Mucosa of rectum (tissue), 2 donors: Measurements from ENCODE around the gene PKNOX2.

Experiments
- H3K27ac ChIP-seq, 2 donors: one replicate each; pipeline ENCODE4 v1.7.0; 2013; ENCODE audit warnings: inconsistent platforms in 2 of 2, low read depth in 2 of 2, low read length in 2 of 2
- H3K27me3 ChIP-seq, 2 donors: one replicate each; pipeline ENCODE4 v1.7.0; 2013; ENCODE audit warnings: low read length in 2 of 2; ENCODE audit not compliant: control insufficient read depth in 2 of 2, insufficient read depth in 2 of 2
- H3K36me3 ChIP-seq, 2 donors: one replicate each; pipeline ENCODE4 v1.7.0; 2013; ENCODE audit warnings: low read length in 2 of 2; ENCODE audit not compliant: control insufficient read depth in 2 of 2, insufficient read depth in 2 of 2
- H3K4me1 ChIP-seq, 2 donors: one replicate each; pipeline ENCODE4 v1.7.0; 2013; ENCODE audit warnings: low read length in 2 of 2, mild to moderate bottlenecking in 1 of 2; ENCODE audit not compliant: control insufficient read depth in 2 of 2, insufficient read depth in 2 of 2
- H3K4me3 ChIP-seq, 2 donors: one replicate each; pipeline ENCODE4 v1.7.0; 2013; ENCODE audit warnings: low read length in 2 of 2
- H3K9ac ChIP-seq, 2 donors: one replicate each; pipeline ENCODE4 v1.7.0; 2013; ENCODE audit warnings: low read length in 2 of 2, low read depth in 1 of 2, mild to moderate bottlenecking in 1 of 2
- H3K9me3 ChIP-seq, 2 donors: one replicate each; pipeline ENCODE4 v1.7.0; 2013; ENCODE audit warnings: low read length in 2 of 2; ENCODE audit not compliant: control insufficient read depth in 2 of 2
- donor health status: healthy.
- donor health status: Normal muscosa, but diverticular disease.

The PKNOX2 gene

DNA sequence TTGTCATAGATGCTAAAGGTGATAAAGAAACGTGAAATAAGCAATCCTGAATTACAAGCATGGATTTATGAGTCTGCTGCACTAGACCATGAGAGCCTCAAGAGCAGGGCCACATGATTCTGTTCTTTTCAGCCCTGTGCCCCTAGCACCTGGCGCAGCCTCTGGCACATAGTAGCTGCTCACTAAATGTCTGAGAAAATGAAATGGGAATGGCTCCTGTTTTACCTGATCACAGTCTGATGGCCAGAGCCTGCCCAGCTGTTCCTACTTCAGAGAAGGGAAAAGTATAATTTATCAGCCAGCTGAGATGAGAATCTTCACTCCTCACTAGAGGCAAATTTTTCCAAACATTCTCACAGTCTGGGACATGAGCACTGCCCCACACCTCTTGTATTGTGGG lies 10.7 kb upstream of the PKNOX2 start:
- Histone ChIP-seq H3K4me1 (no peaks in the 10 kb centered on the region), H3K27me3 (peaks cover 6 to 8% of the 10 kb centered on the region in 2 donors), H3K9ac (no peak overlapping the region), H3K9me3 (no peaks in the 10 kb centered on the region), H3K36me3 (no peaks in the 10 kb centered on the region), H3K4me3 (no peak overlapping the region), H3K27ac (no peak overlapping the region)

DNA sequence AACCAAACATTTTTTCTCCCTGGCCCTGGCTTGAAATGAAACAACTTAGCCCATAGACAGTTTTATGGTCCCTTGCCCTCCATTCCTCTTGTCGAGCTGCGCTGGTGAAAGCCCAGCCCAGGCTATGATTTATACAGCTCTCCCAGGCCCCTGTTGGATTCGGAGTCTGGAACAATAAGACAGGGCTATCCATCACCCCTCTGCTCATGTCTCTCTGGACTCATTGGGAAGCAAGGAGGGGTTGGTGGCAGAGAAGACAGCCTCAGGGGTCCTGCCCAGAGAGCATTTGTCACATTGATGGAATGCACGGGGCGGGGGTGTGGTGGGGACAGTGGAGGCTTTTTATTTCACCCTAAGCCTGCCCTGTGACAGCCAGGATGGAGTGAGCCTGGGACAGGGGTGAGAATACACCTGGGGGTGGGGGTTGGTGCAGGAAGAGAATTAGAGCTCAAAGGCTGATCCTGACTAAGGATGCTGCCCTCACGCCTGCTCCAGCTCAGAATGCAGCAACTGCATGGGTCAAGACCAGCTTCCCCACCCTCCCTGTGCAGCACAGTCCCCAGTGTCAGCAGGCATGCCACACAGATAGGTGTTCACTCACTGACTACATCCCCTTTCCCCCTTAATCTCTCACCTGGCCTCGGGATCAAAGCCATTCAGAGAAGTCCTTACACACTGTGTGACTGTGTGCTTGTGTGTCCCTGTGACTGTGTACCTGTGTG lies 10.0 kb upstream of the PKNOX2 start:
- no peak overlapping the region for H3K9ac ChIP-seq
- H3K4me1 ChIP-seq: no peaks in the 10 kb centered on the region

DNA sequence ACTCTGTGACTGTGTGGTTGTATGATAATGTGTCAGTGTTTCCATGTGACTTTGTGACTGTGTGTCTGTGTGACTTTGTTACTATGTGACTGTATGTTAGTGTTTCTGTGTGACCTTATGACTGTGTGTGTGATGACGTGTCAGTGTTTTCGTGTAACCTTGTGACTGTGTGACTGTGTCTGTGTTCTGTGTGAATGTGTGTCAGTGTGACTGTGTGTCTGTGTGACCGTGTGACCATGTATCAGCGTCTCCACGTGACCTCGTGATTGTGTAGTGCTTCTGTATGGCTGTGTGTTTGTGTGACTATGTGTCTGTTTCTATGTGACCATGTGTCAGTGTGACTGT lies 9.5 kb upstream of the PKNOX2 start:
- no peaks in the 10 kb centered on the region for H3K9me3 ChIP-seq
- no peak overlapping the region for H3K4me3 ChIP-seq

More for the DNA sequence above, 10.0 kb upstream of the PKNOX2 start:
- no peaks in the 10 kb centered on the region for H3K36me3 ChIP-seq
- H3K4me3 ChIP-seq: no peak overlapping the region
- peaks cover 6 to 8% of the 10 kb centered on the region in 2 donors for H3K27me3 ChIP-seq
- no peak overlapping the region for H3K27ac ChIP-seq
- no peaks in the 10 kb centered on the region for H3K9me3 ChIP-seq

DNA sequence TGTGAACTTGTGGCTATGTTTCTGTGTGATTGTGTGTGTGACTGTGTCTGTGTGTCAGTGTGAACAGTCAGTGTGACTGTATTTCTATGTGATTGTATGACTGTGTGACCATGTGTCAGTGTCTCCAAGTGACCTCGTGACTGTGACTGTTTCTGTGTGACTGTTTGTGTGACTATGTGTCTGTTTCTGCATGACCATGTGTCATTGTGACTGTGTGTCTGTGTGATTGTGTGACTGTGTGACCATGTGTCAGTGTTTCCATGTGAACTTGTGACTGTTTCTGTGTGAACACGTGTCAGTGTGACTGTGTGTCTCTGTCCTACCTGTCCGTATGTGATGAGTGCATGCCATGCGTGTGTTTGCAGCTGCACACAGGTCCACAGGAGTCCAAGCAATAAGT lies 8.8 kb upstream of the PKNOX2 start:
- H3K4me1 ChIP-seq: no peaks in the 10 kb centered on the region
- no peak overlapping the region for H3K27ac ChIP-seq
- peaks cover 6 to 8% of the 10 kb centered on the region in 2 donors for H3K27me3 ChIP-seq
- H3K4me3 ChIP-seq: no peak overlapping the region
- no peak overlapping the region for H3K9ac ChIP-seq
- no peaks in the 10 kb centered on the region for H3K36me3 ChIP-seq
- H3K9me3 ChIP-seq: no peaks in the 10 kb centered on the region

More for the DNA sequence above, 9.5 kb upstream of the PKNOX2 start:
- no peak overlapping the region for H3K27ac ChIP-seq
- no peaks in the 10 kb centered on the region for H3K4me1 ChIP-seq
- peaks cover 6 to 8% of the 10 kb centered on the region in 2 donors for H3K27me3 ChIP-seq
- H3K36me3 ChIP-seq: no peaks in the 10 kb centered on the region
- H3K9ac ChIP-seq: no peak overlapping the region

DNA sequence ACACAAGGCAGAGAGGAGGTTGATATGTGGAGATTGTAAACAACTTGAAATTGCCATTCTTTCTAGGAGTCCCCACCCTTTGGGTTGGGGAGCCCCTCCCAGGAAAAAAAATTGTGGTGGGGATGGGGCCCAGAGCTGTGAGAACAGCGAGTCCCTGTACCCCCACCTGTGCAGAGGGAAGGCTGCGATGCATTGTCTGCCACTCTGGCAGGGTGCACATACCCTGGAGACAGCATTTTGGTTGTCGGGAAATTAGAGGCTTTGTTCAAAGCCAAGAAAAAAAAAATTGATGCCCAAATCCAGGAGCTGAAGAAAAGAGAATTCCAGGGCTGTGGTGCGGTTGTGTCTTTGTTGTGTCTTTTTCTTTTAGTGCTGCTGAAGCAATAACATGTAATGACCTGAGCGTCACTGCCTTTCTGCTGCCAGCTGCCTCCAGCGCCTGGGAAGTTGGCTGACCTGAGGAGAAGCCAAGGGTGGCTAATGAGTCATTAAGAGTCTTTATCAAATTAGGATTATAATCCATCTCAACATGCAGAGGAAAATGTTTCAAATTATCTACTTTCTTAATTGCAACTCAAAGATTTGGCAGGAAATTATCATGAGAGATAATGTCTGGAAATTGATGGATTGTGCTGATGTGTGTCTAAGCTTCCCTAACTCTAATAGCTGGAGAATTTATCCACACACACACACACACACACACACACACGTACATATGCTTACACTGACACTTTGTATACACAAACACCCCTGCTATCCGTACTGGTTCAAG lies 8.0 kb upstream of the PKNOX2 start:
- no peak overlapping the region for H3K9ac ChIP-seq
- no peaks in the 10 kb centered on the region for H3K9me3 ChIP-seq
- H3K4me1 ChIP-seq: no peaks in the 10 kb centered on the region
- H3K27ac ChIP-seq: no peak overlapping the region
- peaks cover 6 to 8% of the 10 kb centered on the region in 2 donors for H3K27me3 ChIP-seq
- no peaks in the 10 kb centered on the region for H3K36me3 ChIP-seq
- H3K4me3 ChIP-seq: no peak overlapping the region

DNA sequence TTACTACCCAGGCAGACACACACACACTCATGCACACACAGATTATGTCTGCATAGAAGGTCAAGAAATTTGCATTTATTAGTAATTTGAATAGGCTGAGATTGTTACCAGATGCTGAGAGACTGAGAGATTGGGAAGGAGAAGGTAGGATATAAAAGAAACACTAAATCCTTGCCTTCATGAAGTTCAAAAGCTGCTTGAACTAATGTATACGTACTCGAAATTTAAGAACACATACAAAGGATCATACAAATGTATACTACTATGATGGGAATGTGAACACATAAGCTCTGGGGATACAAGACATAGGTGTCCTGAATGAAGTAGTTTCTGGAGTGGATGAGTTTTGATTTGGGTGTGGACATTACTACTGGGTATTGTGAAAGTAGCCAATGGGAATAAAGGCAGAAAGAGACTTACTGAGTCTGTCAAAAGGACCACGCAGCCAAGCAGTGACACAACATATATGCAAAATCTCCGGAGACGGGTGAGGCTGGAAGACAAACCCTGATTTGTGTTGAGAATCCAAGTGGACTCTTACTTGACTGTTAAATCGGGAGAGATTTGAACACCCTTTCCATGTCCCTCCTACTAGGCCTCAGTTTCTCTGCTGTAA lies 7.3 kb upstream of the PKNOX2 start:
- no peak overlapping the region for H3K9ac ChIP-seq
- no peaks in the 10 kb centered on the region for H3K36me3 ChIP-seq
- H3K9me3 ChIP-seq: no peaks in the 10 kb centered on the region
- no peaks in the 10 kb centered on the region for H3K4me1 ChIP-seq
- H3K27ac ChIP-seq: no peak overlapping the region
- no peak overlapping the region for H3K4me3 ChIP-seq
- H3K27me3 ChIP-seq: peaks cover 6 to 8% of the 10 kb centered on the region in 2 donors

DNA sequence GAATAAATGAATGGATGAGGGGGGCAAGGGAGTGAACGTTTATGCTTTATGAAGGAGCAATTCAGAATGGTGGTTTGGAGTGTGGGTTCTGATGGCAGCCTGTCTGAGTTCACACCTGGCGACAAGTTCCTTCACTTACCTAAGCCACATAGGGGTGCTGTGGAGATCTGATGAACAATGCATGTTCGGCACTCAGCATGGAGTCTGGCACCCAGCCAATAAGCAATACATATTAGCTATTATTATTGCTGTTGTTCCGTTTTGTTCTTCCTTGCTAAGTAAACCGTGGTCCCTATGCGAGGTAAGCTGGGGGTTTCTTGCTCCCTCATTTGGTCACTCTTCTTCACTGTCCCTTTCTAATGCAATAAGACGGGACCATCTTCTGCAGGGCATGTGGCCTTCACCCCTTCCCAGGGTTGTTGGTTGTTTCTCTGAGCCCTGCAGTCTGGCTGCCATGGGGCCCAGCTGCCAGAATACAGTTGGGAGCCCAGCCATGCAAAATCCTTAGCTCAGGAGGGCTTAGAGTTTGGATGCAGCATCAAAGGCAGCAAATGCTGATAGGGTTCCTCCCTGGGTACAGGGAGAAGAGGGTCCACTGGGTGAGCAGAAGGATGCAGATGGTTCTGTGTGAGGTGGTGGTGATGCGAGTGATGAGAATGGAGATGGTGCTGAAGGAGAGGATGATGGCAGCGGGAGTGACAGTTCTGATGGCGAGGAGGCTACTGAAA lies 6.4 kb upstream of the PKNOX2 start:
- H3K9me3 ChIP-seq: no peaks in the 10 kb centered on the region
- H3K27me3 ChIP-seq: peaks cover 6 to 13% of the 10 kb centered on the region in 2 donors
- H3K36me3 ChIP-seq: no peaks in the 10 kb centered on the region
- no peak overlapping the region for H3K4me3 ChIP-seq
- H3K4me1 ChIP-seq: no peaks in the 10 kb centered on the region
- H3K27ac ChIP-seq: no peak overlapping the region
- H3K9ac ChIP-seq: no peak overlapping the region

DNA sequence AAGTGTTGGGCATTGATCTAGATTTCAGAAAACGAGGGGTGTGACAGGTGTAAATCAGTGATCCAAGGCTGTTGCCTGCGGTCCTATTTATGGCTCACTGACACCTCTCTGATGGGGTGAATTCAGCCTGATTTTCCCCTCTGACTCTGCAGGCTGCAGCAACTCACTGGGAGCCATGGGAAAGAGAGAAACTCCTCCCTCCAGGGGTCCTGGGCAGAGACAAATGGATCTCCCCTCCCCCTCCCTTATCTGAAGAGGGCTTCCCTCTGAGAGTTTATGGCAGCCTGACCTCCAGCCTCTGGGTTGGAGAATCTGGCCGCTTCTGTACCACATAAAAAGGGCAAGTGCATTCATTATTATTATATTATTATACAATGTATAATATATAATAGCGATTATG lies 1.8 kb upstream of the PKNOX2 start:
- H3K27ac ChIP-seq: no peak overlapping the region

DNA sequence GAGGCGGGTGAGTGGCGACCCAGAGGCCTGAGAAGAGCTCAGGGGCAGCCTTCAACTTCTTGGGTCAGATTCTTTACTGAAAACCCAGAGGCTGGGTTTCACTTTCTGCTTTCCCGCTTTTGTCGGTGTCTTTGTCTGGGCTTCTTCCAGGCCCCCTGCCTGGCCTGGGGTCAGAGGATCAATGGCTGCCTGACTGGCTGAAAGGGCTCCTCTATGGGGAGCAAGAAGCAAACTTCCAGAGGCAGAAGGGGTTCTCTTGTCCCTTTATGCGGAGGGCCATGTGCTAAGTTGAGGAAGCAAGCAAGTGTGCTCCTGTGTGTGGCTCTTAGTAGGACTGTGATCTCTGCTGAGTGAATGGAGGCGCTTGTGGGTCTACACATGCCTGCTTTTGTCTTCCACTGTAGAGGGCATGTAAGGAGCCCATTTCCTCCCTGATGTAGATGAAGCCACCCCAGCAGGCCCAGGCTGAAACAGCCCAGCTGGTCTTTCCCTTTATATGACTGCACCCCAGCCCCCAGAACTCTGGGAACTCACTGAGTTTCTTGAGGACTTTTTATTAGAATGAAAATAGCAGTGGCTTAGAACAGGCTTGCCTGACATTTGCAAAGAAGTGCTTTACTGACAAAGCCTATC lies 1.0 kb upstream of the PKNOX2 start:
- peaks cover 2 to 8% of the 10 kb centered on the region in 2 donors for H3K4me1 ChIP-seq
- peaks cover 27 to 48% of the 10 kb centered on the region in 2 donors for H3K27me3 ChIP-seq
- H3K27ac ChIP-seq: peak overlapping the region in 1 of 2 donors; percentile 37
- H3K9me3 ChIP-seq: no peaks in the 10 kb centered on the region
- H3K36me3 ChIP-seq: no peaks in the 10 kb centered on the region
- no peak overlapping the region for H3K4me3 ChIP-seq
- peak overlapping the region in 1 of 2 donors; percentile 57 for H3K9ac ChIP-seq

More for the DNA sequence above, 1.8 kb upstream of the PKNOX2 start:
- H3K4me1 ChIP-seq: peaks cover 2 to 8% of the 10 kb centered on the region in 2 donors
- no peaks in the 10 kb centered on the region for H3K36me3 ChIP-seq
- no peaks in the 10 kb centered on the region for H3K9me3 ChIP-seq
- H3K9ac ChIP-seq: no peak overlapping the region
- no peak overlapping the region for H3K4me3 ChIP-seq
- H3K27me3 ChIP-seq: peaks cover 27 to 41% of the 10 kb centered on the region in 2 donors
